Cortex of kidney (tissue), 1 donor: Measurements from ENCODE around the gene PLA2G6.
"Not testable (repeated sequence)": the region's sequence is repeated elsewhere in the genome, so short reads cannot be mapped to it uniquely, and the experiment has no call there.

Experiments used
- DNase-seq: peaks from one replicate; lab custom pipeline; 2025; lab: John Stamatoyannopoulos, UW

The PLA2G6 gene

DNA sequence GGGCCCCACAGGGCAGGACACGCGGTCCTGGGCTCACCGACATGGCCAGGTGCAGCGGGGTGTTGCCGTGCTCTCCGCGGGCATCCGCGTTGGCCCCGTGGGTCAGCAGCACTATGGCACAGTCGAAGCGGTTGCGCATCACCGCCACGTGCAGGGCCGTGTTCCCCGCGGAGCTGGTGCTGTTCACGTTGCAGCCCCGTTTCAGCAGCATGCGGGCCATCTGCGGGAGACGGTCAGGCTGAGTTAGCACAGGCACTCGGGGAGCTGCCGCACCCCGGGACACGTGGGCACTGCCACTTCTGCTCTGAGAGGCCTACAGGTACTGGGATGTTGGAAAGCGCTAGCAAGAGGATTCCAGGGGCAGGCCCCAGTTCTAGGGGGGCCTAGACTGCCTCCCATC, 48.8 kb downstream of the PLA2G6 start:
- DNase-seq = no peak

DNA sequence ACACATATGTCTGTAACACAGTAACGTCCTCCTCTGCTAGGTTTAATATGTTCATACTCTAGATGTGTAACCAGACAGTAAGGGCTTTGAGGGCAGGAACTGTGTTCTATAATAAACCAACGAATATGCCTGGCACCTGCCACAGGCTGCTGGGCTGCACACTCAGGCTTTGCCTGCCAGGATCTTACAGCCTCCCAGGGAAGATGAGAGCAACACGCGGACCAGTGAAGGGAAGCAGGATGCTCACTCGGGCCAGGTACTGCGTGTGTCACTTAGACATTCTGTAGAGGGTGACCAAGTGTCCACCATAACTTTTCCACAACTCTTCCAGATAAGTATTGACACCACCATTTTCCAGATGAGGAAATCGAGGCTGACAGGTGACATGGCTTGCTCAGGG, 49.5 kb downstream of the PLA2G6 start:
- no peak for DNase-seq

- DNase-seq = no peak
Measured at GRCh38 chr22:38131399-38131798, 50.2 kb downstream of the PLA2G6 start.

DNA sequence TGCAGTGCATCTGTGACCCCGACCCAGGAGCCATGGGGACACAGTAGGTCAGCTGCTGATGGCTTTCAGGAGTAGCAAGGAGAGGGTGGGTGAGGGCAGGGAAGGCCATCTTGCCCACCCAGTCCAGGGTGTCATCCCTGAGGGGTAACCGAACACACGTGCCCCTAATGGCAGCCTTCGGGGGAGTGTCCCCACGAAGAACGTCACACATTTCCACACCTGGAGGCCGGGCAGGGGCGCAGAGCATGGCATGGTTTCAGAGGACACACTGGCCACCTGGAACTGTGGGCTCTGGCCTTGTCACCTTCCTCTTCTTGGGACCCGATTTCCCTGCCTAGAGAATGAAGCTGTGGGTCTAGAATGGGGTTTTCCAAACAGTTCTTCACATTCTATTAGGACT, 51.8 kb downstream of the PLA2G6 start:
- DNase-seq = no peak

GRCh38 chr22:38129021-38129420, 52.6 kb downstream of the PLA2G6 start:
- DNase-seq = no peak

DNA sequence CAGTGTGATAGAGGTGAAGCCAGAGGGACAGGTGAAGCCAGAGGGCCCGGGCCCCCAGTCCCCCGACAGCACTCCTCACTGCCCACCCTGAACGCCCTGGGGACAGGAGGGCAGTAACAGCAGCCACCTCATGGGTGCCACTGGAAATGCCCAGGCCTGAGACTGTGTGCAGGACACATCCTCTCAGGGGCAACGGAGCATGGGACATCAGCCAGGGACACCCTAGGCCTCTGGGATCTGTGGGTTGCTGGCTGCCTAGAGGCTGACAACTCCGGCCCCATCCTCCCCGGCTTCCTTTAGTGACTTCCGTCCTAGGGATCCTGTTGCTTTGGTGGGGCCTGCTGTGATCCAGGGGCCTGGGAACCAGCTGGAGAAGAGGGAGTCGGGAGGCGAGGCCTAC, 53.8 kb downstream of the PLA2G6 start:
- DNase-seq = no peak

- no peak for DNase-seq
Measured at GRCh38 chr22:38126928-38127668, 54.5 kb downstream of the PLA2G6 start.

DNA sequence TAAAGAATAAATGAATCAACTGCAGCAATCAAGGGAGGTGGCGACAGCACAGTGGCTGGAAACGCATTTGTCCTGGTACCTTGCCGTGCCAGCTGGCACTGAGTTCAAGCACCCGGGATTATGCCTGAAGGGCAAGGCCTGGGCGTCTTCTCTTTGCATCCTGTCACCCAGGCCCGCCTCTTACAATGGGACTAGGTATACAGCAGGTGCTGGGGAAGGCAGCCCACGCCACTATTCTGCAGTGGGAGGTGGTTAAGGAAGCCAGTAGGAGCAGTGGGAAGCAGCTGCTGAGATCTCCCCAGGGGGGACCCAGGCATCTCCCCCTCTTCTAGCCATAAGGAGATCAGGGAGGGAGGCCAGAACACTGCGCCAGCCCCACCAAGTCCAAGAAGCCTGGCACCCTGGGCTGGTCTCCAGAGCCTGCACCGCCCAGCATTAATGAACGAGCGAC, 55.9 kb downstream of the PLA2G6 start:
- no peak for DNase-seq

- DNase-seq = no peak
Measured at GRCh38 chr22:38125038-38125610, 56.5 kb downstream of the PLA2G6 start.

DNA sequence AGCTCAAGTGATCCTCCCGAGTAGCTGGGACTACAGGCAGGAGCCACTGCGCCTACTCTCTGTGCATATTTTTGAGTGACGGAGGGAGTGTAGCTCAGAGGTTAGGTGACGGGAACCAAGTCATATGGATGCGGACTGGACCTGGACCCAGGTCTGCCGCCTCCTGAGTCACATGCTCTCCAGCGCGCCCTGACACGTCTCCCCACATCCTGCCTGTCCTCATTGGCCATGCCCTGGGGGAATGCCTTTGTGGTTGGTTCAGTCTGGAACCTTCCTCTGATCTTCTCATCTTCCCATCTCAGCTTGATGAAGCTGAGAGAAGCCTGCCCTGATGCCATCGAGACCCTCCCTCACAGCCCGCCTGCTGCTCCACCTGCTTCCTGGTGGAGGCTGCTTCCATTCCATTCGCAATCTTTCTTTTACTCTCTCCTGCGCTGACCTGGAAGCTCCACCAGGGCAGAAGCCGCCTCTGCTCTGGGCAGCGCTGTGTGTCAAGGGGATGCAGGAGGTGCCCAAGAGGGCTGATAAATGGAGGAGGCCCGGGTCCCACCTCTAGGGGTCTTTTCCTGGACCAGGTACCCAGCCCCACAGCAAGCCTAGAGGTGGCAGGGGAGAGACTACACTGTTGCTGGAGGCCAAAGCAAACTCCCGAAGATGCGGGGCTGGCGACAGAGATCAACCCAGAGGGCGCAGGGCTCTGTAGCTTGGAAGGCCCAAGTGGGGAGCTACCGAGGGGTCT, 57.2 kb downstream of the PLA2G6 start:
- no peak for DNase-seq

- DNase-seq = no peak
Measured at GRCh38 chr22:38122616-38123015, 59.0 kb downstream of the PLA2G6 start.

DNA sequence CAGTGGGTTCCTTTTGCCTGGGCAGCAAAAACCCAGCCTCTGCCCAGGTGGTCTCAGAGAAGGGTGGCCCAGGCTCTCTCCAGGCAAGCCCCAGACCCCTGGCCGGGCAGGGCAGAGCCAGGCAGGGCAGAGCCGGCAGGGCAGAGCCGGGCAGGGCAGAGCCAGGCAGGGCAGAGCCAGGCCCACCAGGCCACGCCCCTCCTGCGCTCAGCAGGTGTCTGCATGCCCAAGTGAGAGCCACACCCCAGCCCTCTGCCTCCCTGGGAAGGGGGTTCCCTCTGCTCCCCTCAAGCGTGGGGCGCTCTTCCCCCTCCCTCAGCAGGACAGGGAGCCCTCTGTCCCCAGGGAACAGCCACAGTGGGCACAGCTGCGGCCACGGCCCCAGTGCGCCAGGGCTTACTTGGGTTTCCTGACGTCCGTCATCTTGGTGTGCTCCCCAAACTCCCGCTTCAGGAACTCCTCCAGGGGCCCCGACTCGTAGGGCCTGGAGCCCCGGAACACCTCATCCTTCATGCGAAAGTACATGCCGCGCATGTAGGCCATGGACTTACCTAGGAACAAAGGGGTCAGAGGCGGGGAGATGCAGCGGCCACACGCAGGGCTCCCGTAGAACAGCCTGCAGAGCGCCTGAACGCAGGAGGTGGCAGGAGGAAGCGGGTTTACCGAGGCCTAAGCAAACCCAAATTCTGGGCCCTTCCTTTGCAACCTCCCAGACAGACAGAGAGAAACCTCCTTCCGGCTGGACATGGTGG, 61.1 kb downstream of the PLA2G6 start:
- no peak for DNase-seq

DNA sequence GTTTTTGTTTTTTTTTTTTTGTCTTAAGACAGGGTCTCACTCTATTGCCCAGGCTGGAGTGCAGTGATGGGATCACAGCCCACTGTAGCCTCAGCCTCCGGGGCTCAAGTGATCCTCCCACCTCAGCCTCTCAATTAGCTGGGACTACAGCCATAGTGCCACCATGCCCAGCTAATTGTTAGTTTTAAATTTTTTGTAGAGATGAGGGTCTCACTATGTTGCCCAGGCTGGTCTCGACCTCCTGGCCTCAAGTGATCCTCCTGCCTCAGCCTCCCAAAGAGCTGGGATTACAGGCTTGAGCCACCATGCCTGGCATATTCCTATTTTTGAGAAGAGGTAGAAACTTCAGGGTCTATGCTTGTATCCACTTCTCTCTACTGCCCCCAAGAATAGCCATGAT, 62.9 kb downstream of the PLA2G6 start:
- not testable (repeated sequence) for DNase-seq

GRCh38 chr22:38118182-38118581, 63.4 kb downstream of the PLA2G6 start:
- DNase-seq = no peak

- DNase-seq = not testable (repeated sequence)
Measured at GRCh38 chr22:38117556-38117955, 64.1 kb downstream of the PLA2G6 start.

DNA sequence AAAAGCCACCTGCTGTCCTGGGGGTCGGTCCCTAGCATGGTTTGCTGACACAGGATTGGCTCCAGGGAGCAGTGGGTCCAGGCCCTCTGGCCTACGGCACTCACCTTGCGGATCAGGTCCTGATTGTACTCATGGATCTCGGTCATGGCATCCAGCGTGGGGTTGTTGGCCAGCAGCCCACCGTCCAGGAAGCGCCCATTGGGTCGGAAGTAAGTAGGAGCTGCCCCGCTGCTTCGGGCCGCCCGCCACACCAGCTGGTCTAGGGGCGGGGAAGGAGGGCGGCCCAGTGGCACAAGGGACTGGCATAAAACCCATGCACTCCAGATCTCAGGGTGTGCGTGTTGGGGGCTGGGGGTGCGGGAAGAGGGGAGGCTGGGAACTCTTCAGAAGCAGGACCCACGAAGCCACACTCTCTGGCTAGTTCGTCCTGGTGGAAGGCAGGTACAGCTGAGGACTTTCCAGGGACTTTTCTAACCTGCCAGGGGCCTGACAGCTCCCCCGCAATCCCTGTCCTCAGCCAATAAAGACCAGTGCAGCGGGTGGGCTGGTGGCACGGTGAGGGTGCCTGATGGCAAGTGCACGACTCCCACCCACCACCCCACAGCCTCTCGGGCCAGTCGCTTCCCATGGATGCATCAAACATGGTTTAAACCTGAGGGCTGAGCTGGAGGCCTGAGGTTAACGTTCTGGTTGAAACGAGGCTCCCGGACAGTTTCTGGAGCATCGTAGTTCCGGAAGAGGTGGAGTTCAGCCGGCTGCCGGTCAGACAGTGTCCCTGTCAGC, 66.0 kb downstream of the PLA2G6 start:
- no peak for DNase-seq

DNA sequence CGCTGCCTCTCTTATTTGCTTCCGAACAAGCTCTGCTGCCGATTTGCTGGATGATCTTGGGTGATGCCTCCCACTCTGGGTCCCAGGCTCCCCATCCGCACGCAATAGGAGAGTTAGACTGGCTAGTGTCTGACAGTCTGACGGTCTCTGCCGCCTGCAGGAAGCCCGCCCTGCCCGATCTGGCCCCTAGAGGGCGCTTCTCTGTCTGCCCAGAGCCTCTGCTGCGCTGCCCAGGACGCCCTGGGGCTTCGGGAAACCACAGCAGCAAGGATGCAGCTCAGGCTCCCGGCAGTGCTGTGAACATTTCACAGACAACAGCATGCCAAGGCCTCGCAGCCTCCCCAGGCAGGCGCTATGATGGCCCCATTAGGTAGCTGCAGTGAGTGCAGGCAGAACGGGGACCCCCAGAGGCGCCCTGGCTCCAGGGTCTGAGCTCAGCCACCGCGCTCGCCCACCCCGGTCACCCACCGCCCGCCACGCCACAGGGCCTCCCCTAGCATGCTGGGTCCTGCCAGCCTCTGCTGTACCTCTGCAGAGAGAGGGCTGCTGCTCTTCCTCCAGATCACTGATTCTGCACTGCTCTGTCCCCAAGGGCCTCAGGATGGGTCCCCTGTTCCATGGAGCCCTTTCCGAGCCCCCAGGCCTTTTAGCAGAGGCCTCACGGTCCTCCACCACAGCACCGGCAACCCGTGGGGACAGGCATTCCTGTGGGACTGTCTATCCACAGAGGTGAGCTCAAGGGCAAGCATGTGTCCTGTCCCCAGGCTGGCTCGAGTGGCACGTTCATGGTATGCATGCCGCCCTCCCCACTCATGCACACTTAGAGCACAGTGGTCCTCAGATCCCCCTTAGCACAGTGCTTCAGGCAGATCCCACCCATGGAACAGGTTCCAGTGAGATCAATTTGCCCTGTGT, 66.9 kb downstream of the PLA2G6 start:
- no peak for DNase-seq

- no peak for DNase-seq
Measured at GRCh38 chr22:38112381-38112780, 69.2 kb downstream of the PLA2G6 start.

DNA sequence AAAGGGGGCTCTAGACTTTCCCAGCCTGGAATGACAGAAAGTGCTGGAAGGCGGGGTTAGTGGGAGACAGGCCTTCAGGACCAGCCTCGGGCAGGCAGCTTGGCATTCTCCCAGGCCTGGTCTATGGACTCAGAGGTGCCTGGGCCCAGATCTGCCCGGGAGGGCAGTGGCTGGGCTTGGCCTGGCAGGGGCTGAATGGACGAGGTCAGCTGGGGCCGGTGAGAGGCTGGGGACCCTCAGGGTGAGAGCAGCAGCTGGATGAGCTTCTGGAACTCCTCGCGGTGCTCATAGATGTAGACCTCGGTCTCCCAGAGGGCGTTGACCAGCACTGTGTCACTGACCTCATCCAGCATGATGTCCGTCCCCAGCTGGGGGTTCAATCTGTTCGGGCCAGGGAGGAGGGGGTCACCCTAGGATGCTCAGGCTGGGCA, 69.7 kb downstream of the PLA2G6 start:
- no peak for DNase-seq
